CD4-positive, alpha-beta memory T cell (primary cell): Measurements from ENCODE around the gene NHERF1. TPM values are rescaled to one million over a fixed set of nuclear protein-coding genes. Genes with fewer than 3 reads are reported as not detected.

Source experiments
- CTCF ChIA-PET: fragments of 350-600 bp; sonication (Branson Sonifier 250); formaldehyde crosslinking; loops from one replicate; lab custom pipeline; 2021; ENCODE audit warnings: inconsistent platforms; ENCODE audit not compliant: partially characterized antibody; lab: Charles Lee
- POLR2A ChIA-PET: fragments of 350-600 bp; sonication (Branson Sonifier 250); formaldehyde crosslinking; loops from one replicate; lab custom pipeline; 2021; ENCODE audit not compliant: partially characterized antibody; lab: Charles Lee
- DNase-seq, 5 donors: peaks; one replicate each; pipeline versions ENCODE4 v3.0.0 to v3.0.0-alpha.2; 2020 to 2022; ENCODE audit warnings: mixed read lengths in 1 of 5
- H3K27ac ChIP-seq: one replicate; pipeline ENCODE4 v1.7.0; 2013; ENCODE audit warnings: low read depth, low read length
- H3K27me3 ChIP-seq: 2 replicates; pipeline ENCODE4 v1.7.0; 2013; ENCODE audit warnings: mild to moderate bottlenecking, low read length, moderate library complexity; ENCODE audit not compliant: insufficient read depth
- H3K36me3 ChIP-seq: 2 replicates; pipeline ENCODE4 v1.7.0; 2013; ENCODE audit warnings: mild to moderate bottlenecking, low read length, moderate library complexity; ENCODE audit not compliant: insufficient read depth
- H3K4me1 ChIP-seq: 2 replicates; pipeline ENCODE4 v1.7.0; 2013; ENCODE audit warnings: mild to moderate bottlenecking, low read length, moderate library complexity; ENCODE audit not compliant: insufficient read depth
- H3K4me3 ChIP-seq, 2 donors: one replicate each; pipeline ENCODE4 v1.7.0; 2013; ENCODE audit warnings: low read length in 2 of 2, mild to moderate bottlenecking in 1 of 2
- H3K9me3 ChIP-seq, 2 donors: one replicate each; pipeline ENCODE4 v1.7.0; 2013; ENCODE audit warnings: low read length in 2 of 2, control low read depth in 1 of 2; ENCODE audit not compliant: control insufficient read depth in 1 of 2
- H3K27ac Mint-ChIP-seq, 7 donors: one replicate each; pipeline ENCODE4 v1.8.0; 2020 to 2021; ENCODE audit warnings: mixed read lengths in 7 of 7, mild to moderate bottlenecking in 6 of 7, inconsistent platforms in 3 of 7, moderate library complexity in 3 of 7
- H3K27me3 Mint-ChIP-seq, 2 donors: one replicate each; pipeline ENCODE4 v1.8.0; 2020 to 2021; ENCODE audit warnings: mixed read lengths in 2 of 2
- H3K36me3 Mint-ChIP-seq, 2 donors: one replicate each; pipeline ENCODE4 v1.8.0; 2020 to 2021; ENCODE audit warnings: mixed read lengths in 2 of 2, inconsistent platforms in 1 of 2, mild to moderate bottlenecking in 1 of 2
- H3K4me1 Mint-ChIP-seq, 4 donors: one replicate each; pipeline ENCODE4 v1.8.0; 2020 to 2021; ENCODE audit warnings: mixed read lengths in 4 of 4, mild to moderate bottlenecking in 1 of 4
- H3K4me3 Mint-ChIP-seq, 8 donors: one replicate each; pipeline ENCODE4 v1.8.0; 2020 to 2021; ENCODE audit warnings: mixed read lengths in 8 of 8, mild to moderate bottlenecking in 7 of 8, moderate library complexity in 6 of 8, inconsistent platforms in 3 of 8
- H3K9me3 Mint-ChIP-seq, 8 donors: one replicate each; pipeline ENCODE4 v1.8.0; 2020 to 2021; ENCODE audit warnings: mixed read lengths in 8 of 8, mild to moderate bottlenecking in 5 of 8, inconsistent platforms in 3 of 8, moderate library complexity in 1 of 8
- intact Hi-C: fragments of 100-400 bp; cut with micrococcal nuclease; formaldehyde crosslinking; loops from one replicate; pipeline ENCODE4 v1.15.1; 2023
- polyA plus RNA-seq, 2 donors: library from polyadenylated mRNA; unstranded; fragments of 300-500 nt; fragmentation: Illumina TruSeq; gene quantifications; one replicate each; pipeline ENCODE4 v1.2.3, GENCODE V29; 2021
- total RNA-seq, 2 experiments: library from RNA; stranded (reverse); gene quantifications; one replicate each; pipeline ENCODE4 v1.2.3, GENCODE V29; 2021

Gene NHERF1
- total and polyA plus RNA-seq, 4 experiments from 2014 or later, result 202 to 448 (median 267) TPM

GRCh38 chr17:74768763-74769114 is 20.3 kb downstream of the NHERF1 start:
- Histone ChIP-seq H3K36me3 (peaks cover 87% of the 10 kb centered on the region), H3K27me3 (no peaks in the 10 kb centered on the region), H3K27ac (no peak overlapping the region), H3K4me1 (peaks cover 22% of the 10 kb centered on the region), H3K9me3 (no peaks in the 10 kb centered on the region), H3K4me3 (no peak overlapping the region)
- H3K4me1 Mint-ChIP-seq, result peaks cover 16 to 57% (median 30%) of the 10 kb centered on the region in 4 donors
- ChIA-PET POLR2A (interaction anchor here (1.3 to 17.0 kb wide), 3 partner anchors 15 to 112 kb away, joined by 7 to 489 read pairs (median 195); partner anchors contain the start of genes NHERF1 and RAB37), CTCF (interaction anchor here (0.7 to 13.9 kb wide), 8 partner anchors 8 to 111 kb away, joined by 3 to 181 read pairs (median 66); partner anchors contain the start of gene RAB37)
- intact Hi-C loops, result no loop called here
- no peak overlapping the region for H3K4me3 Mint-ChIP-seq
- H3K27ac Mint-ChIP-seq, result peak overlapping the region; percentile 48 to 86 (median 77)
- peak in 1 of 5 donors; percentile 6 for DNase-seq
- H3K9me3 Mint-ChIP-seq, result peaks cover 0 to 2% (median 0%) of the 10 kb centered on the region in 8 donors
- H3K36me3 Mint-ChIP-seq, result peaks cover 31 to 70% of the 10 kb centered on the region in 2 donors
- no peaks in the 10 kb centered on the region for H3K27me3 Mint-ChIP-seq

- CTCF ChIA-PET, result interaction anchor here (0.7 to 13.9 kb wide), 12 partner anchors 8 to 112 kb away, joined by 3 to 181 read pairs (median 6); partner anchors contain the start of genes FDXR and RAB37
- Mint-ChIP-seq H3K4me1 (peaks cover 19 to 62% (median 34%) of the 10 kb centered on the region in 4 donors), H3K9me3 (peaks cover 0 to 2% (median 0%) of the 10 kb centered on the region in 8 donors), H3K36me3 (peaks cover 34 to 71% of the 10 kb centered on the region in 2 donors), H3K27me3 (no peaks in the 10 kb centered on the region), H3K27ac (peak overlapping the region in 2 of 7 donors; percentile 57 to 75), H3K4me3 (no peak overlapping the region)
- no peak overlapping the region for H3K27ac ChIP-seq
- DNase-seq, result peak in 1 of 5 donors; percentile 27
- intact Hi-C loops, result no loop called here
- no peak overlapping the region for H3K4me3 ChIP-seq
- no peaks in the 10 kb centered on the region for H3K9me3 ChIP-seq
- peaks cover 85% of the 10 kb centered on the region for H3K36me3 ChIP-seq
- H3K27me3 ChIP-seq, result no peaks in the 10 kb centered on the region
- H3K4me1 ChIP-seq, result peaks cover 21% of the 10 kb centered on the region
- POLR2A ChIA-PET, result interaction anchor here (1.3 to 17.0 kb wide), 5 partner anchors 11 to 112 kb away, joined by 7 to 489 read pairs (median 24); partner anchors contain the start of genes FDXR, NHERF1 and RAB37
These were observed 20.9 kb downstream of the NHERF1 start for GRCh38 chr17:74769266-74769855.

GRCh38 chr17:74769856-74770497 is 21.5 kb downstream of the NHERF1 start:
- DNase-seq, result peak in 1 of 5 donors; percentile 25
- Mint-ChIP-seq H3K27ac (peak overlapping the region; percentile 64 to 92 (median 89)), H3K9me3 (peaks cover 0 to 2% (median 0%) of the 10 kb centered on the region in 8 donors), H3K4me1 (peaks cover 19 to 62% (median 34%) of the 10 kb centered on the region in 4 donors), H3K27me3 (no peaks in the 10 kb centered on the region), H3K36me3 (peaks cover 31 to 67% of the 10 kb centered on the region in 2 donors), H3K4me3 (peak overlapping the region in 3 of 8 donors; percentile 20 to 46 (median 22))
- Histone ChIP-seq H3K27ac (peak overlapping the region; percentile 46), H3K27me3 (no peaks in the 10 kb centered on the region), H3K4me1 (peaks cover 23% of the 10 kb centered on the region), H3K9me3 (no peaks in the 10 kb centered on the region), H3K4me3 (no peak overlapping the region), H3K36me3 (peaks cover 79% of the 10 kb centered on the region)
- intact Hi-C loops, result loop anchor here (1.0 kb wide), 3 partner anchors 22 to 113 kb away; partner anchors contain the start of gene NHERF1
- POLR2A ChIA-PET, result interaction anchor here (1.3 to 17.0 kb wide), 6 partner anchors 10 to 113 kb away, joined by 7 to 489 read pairs (median 26); partner anchors contain the start of genes FDXR, NHERF1 and RAB37
- CTCF ChIA-PET, result interaction anchor here (0.8 to 13.9 kb wide), 13 partner anchors 9 to 112 kb away, joined by 3 to 181 read pairs (median 8); partner anchors contain the start of genes FDXR and RAB37

- POLR2A ChIA-PET, result interaction anchor here (1.5 to 17.0 kb wide), 6 partner anchors 10 to 114 kb away, joined by 6 to 489 read pairs (median 26); partner anchors contain the start of genes FDXR, NHERF1 and RAB37
- peak overlapping the region; percentile 46 for H3K27ac ChIP-seq
- peaks cover 29 to 66% of the 10 kb centered on the region in 2 donors for H3K36me3 Mint-ChIP-seq
These were observed 22.3 kb downstream of the NHERF1 start for GRCh38 chr17:74770498-74771318.

GRCh38 chr17:74771319-74771914 is 23.0 kb downstream of the NHERF1 start:
- H3K27ac Mint-ChIP-seq, result peak overlapping the region in 5 of 7 donors; percentile 53 to 91 (median 60)
- H3K9me3 Mint-ChIP-seq, result peaks cover 0 to 2% (median 0%) of the 10 kb centered on the region in 8 donors
- H3K36me3 ChIP-seq, result peaks cover 72% of the 10 kb centered on the region
- POLR2A ChIA-PET, result interaction anchor here (1.5 to 17.0 kb wide), 6 partner anchors 9 to 115 kb away, joined by 6 to 489 read pairs (median 26); partner anchors contain the start of genes FDXR, NHERF1 and RAB37
- H3K36me3 Mint-ChIP-seq, result peaks cover 26 to 67% of the 10 kb centered on the region in 2 donors
- H3K9me3 ChIP-seq, result no peaks in the 10 kb centered on the region
- H3K4me3 ChIP-seq, result no peak overlapping the region
- peaks cover 32% of the 10 kb centered on the region for H3K4me1 ChIP-seq
- H3K27me3 ChIP-seq, result no peaks in the 10 kb centered on the region
- peaks cover 26 to 69% (median 44%) of the 10 kb centered on the region in 4 donors for H3K4me1 Mint-ChIP-seq
- no peaks in the 10 kb centered on the region for H3K27me3 Mint-ChIP-seq
- intact Hi-C loops, result no loop called here
- DNase-seq, result peak in 1 of 5 donors; percentile 32
- CTCF ChIA-PET, result interaction anchor here (0.7 to 13.9 kb wide), 19 partner anchors 8 to 120 kb away, joined by 3 to 181 read pairs (median 5); partner anchors contain the start of genes FDXR and RAB37
- no peak overlapping the region for H3K4me3 Mint-ChIP-seq
- no peak overlapping the region for H3K27ac ChIP-seq

More at GRCh38 chr17:74770498-74771318, 22.3 kb downstream of the NHERF1 start:
- Histone ChIP-seq H3K4me1 (peaks cover 31% of the 10 kb centered on the region), H3K27me3 (no peaks in the 10 kb centered on the region), H3K4me3 (no peak overlapping the region), H3K9me3 (no peaks in the 10 kb centered on the region), H3K36me3 (peaks cover 78% of the 10 kb centered on the region)
- Mint-ChIP-seq H3K9me3 (peaks cover 0 to 2% (median 0%) of the 10 kb centered on the region in 8 donors), H3K4me1 (peaks cover 21 to 67% (median 39%) of the 10 kb centered on the region in 4 donors), H3K4me3 (peak overlapping the region in 3 of 8 donors; percentile 20 to 46 (median 24)), H3K27me3 (no peaks in the 10 kb centered on the region), H3K27ac (peak overlapping the region; percentile 64 to 92 (median 89))
- DNase-seq, result peak; percentile 79
- CTCF ChIA-PET, result interaction anchor here (0.7 to 13.9 kb wide), 21 partner anchors 8 to 119 kb away, joined by 3 to 181 read pairs (median 5); partner anchors contain the start of genes FDXR and RAB37
- intact Hi-C loops, result loop anchor here (1.0 kb wide), 3 partner anchors 22 to 113 kb away; partner anchors contain the start of gene NHERF1
